Body of pancreas (tissue), 4 donors: ENCODE data around the gene ZNF486. TPM values are rescaled to one million over a fixed set of nuclear protein-coding genes. Genes with fewer than 3 reads are reported as not detected.
A peak's percentile ranks its signal among the peaks of the same experiment; 100 is the strongest.
"Not testable (repeated sequence)": the region's sequence is repeated elsewhere in the genome, so short reads cannot be mapped to it uniquely, and the experiment has no call there.

Experiments
- ATAC-seq: fragments of 150-250 bp; one replicate; pipeline ENCODE4 v1.9.1; 2016
- DNase-seq, 4 donors: peaks; one replicate each; pipeline ENCODE4 v3.0.0-alpha.2; 2019
- H3K27ac ChIP-seq, 4 donors: fragments of 200-600 bp; sonication (generic); 1 replicate in 3 of 4; 2 replicates in 1 of 4; pipeline versions ENCODE4 v1.5.1 to v1.6.1; 2016 to 2019; ENCODE audit warnings: mild to moderate bottlenecking in 1 of 4, mixed read lengths in 1 of 4, moderate library complexity in 1 of 4
- H3K27me3 ChIP-seq, 2 donors: fragments of 200-600 bp; sonication (generic); one replicate each; pipeline ENCODE4 v1.6.0; 2016; ENCODE audit warnings: mild to moderate bottlenecking in 1 of 2
- H3K36me3 ChIP-seq, 2 donors: fragments of 200-600 bp; sonication (generic); replicated peaks in 1 of 2; 2 replicates each; pipeline ENCODE4 v1.5.1; 2016; ENCODE audit warnings: low read depth in 2 of 2; ENCODE audit not compliant: insufficient read depth in 1 of 2
- H3K4me1 ChIP-seq: fragments of 200-600 bp; sonication (generic); one replicate; pipeline ENCODE4 v1.6.0; 2016
- H3K4me3 ChIP-seq, 2 donors: fragments of 200-600 bp; sonication (generic); 1 replicate in 1 of 2; 2 replicates in 1 of 2; pipeline ENCODE4 v1.5.1; 2016 to 2019
- H3K9me3 ChIP-seq, 3 donors: fragments of 200-600 bp; sonication (generic); 1 replicate in 2 of 3; 2 replicates in 1 of 3; pipeline ENCODE4 v1.5.1; 2016
- CTCF ChIP-seq, 7 experiments: fragments of 450-650 bp in 4 of 7; fragments of 200-600 bp in 3 of 7; sonication (generic) in 3 of 7; IDR thresholded peaks; one replicate each; pipeline ENCODE4 v1.5.1; 2016 to 2019; ENCODE audit warnings: antibody characterized with exemption in 7 of 7
- POLR2A ChIP-seq, 3 donors: fragments of 450-650 bp; IDR thresholded peaks; one replicate each; pipeline ENCODE4 v1.6.1; 2016; ENCODE audit warnings: antibody characterized with exemption in 3 of 3, mild to moderate bottlenecking in 2 of 3
- whole genome bisulfite sequencing, 2 donors: methylation state at CpG; one replicate each; pipeline ENCODE4 v1.1.5; 2017; 5-methylcytosine and 5-hydroxymethylcytosine counted together
- intact Hi-C: fragments of 100-400 bp; cut with DNase I; formaldehyde crosslinking; loops from one replicate; pipeline ENCODE4 v1.15.1; 2023
- total RNA-seq, 2 donors: library from RNA; depleted of rRNA; stranded (reverse); fragments of >200 nt; gene quantifications; one replicate each; pipeline ENCODE4 v1.1.0, GENCODE V29; 2016

The ZNF486 gene
- total RNA-seq = 1 to 10 TPM; 3.0 to 6.2 TPM

- Histone ChIP-seq H3K4me3 (peak within 1 kb of the TSS; percentile 53 to 74), H3K36me3 (no peaks in the 10 kb centered on the region)
- peak; percentile 97 for ATAC-seq
These were observed at the start of gene ZNF486 for GRCh38 chr19:20167020-20167644. ZNF486 (plus strand) TSS chr19:20167214; CDS start chr19:20167331, 117 bp downstream.

DNA sequence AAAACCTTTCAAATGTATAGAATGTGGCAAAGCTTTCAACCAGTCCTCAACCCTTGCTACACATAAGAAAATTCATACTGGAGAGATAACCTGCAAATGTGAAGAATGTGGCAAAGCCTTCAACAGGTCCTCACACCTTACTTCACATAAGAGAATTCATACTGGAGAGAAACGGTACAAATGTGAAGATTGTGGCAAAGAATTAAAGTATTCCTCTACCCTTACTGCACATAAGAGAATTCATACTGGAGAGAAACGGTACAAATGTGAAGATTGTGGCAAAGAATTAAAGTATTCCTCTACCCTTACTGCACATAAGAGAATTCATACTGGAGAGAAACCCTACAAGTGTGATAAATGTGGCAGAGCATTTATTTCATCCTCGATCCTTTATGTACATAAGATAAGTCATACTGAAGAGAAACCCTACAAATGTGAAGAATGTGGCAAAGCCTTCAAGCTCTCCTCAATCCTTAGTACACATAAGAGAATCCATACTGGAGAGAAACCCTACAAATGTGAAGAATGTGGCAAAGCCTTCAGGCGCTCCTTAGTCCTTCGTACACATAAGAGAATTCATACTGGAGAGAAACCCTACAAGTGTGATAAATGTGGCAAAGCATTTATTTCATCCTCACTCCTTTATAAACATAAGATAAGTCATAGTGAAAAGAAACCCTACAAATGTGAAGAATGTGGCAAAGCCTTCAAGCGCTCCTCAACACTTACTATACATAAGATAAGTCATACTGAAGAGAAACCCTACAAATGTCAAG, 48.8 kb upstream of the ZNF486 start:
- whole genome bisulfite sequencing, 2 donors = 88 to 92% methylated on average over 6 of the region's 6 CpGs
- H3K27me3 ChIP-seq, intact Hi-C loops, DNase-seq, ATAC-seq, H3K27ac ChIP-seq, H3K4me3 ChIP-seq, H3K36me3 ChIP-seq, H3K4me1 ChIP-seq: not testable (repeated sequence)
- H3K9me3 ChIP-seq = peaks cover 0 to 52% (median 7%) of the 10 kb centered on the region in 3 donors

More at GRCh38 chr19:20167020-20167644, at the start of gene ZNF486:
- Histone ChIP-seq H3K27ac (peak within 1 kb of the TSS; percentile 34 to 83 (median 72)), H3K27me3 (no peaks in the 10 kb centered on the region), H3K9me3 (no peaks in the 10 kb centered on the region), H3K4me1 (peaks cover 9% of the 10 kb centered on the region)
- intact Hi-C loops = loop anchor here (10.0 kb wide), 1 partner anchor 72 kb away; no protein-coding TSS in a partner anchor
- DNase-seq = peak; percentile 97 to 99 (median 98)
- WGBS, 2 donors = 0 to 4% methylated on average over 13 to 25 of the region's 25 CpGs
- no peak for TF ChIP-seq CTCF (IDR thresholded peaks at IDR 0.05)
- TF ChIP-seq POLR2A (IDR thresholded peaks at IDR 0.05) = peak; percentile 51 to 88 (median 77)

DNA sequence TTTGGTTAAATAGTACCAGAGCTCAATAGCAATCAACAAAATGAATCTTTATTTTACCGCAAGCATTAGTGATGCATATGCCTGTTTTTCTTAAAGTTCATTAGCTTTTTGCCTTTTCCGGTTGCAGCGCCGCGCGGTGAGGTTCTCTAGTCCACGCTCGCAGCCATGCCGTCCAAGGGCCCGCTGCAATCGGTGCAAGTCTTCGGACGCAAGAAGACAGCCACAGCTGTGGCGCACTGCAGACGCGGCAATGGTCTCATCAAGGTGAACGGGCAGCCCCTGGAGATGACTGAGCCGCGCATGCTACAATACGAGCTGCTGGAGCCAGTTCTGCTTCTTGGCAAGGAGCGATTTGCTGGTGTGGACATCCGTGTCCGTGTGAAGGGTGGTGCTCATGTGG, 42.1 kb upstream of the ZNF486 start:
- no peaks in the 10 kb centered on the region for H3K27me3 ChIP-seq
- no peak for TF ChIP-seq CTCF (IDR thresholded peaks at IDR 0.05)
- TF ChIP-seq POLR2A (IDR thresholded peaks at IDR 0.05) = no peak
- no peaks in the 10 kb centered on the region for H3K36me3 ChIP-seq
- 93 to 99% methylated on average over 23 of the region's 23 CpGs for WGBS, 2 donors
- no peak overlapping the region for H3K27ac ChIP-seq
- H3K4me3 ChIP-seq = no peak overlapping the region
- ATAC-seq = no peak
- intact Hi-C loops = no loop called here
- no peaks in the 10 kb centered on the region for H3K4me1 ChIP-seq
- no peak for DNase-seq
- H3K9me3 ChIP-seq = peaks cover 0 to 19% (median 0%) of the 10 kb centered on the region in 3 donors

- H3K27ac ChIP-seq, H3K4me3 ChIP-seq, H3K36me3 ChIP-seq, intact Hi-C loops, DNase-seq, H3K27me3 ChIP-seq, H3K9me3 ChIP-seq, ATAC-seq, H3K4me1 ChIP-seq: not testable (repeated sequence)
- 69 to 89% methylated on average over 2 of the region's 2 CpGs for WGBS, 2 donors
These were observed 34.1 kb upstream of the ZNF486 start for GRCh38 chr19:20132933-20133332.

- H3K27me3 ChIP-seq, H3K4me3 ChIP-seq, H3K4me1 ChIP-seq, H3K36me3 ChIP-seq, DNase-seq, H3K27ac ChIP-seq, intact Hi-C loops, H3K9me3 ChIP-seq, ATAC-seq: not testable (repeated sequence)
- WGBS, 2 donors = 97% methylated on average over 18 of the region's 29 CpGs; no CpG with 5 or more reads in 1 of the 2 donors
These were observed 29.3 kb upstream of the ZNF486 start for GRCh38 chr19:20137714-20138113.

DNA sequence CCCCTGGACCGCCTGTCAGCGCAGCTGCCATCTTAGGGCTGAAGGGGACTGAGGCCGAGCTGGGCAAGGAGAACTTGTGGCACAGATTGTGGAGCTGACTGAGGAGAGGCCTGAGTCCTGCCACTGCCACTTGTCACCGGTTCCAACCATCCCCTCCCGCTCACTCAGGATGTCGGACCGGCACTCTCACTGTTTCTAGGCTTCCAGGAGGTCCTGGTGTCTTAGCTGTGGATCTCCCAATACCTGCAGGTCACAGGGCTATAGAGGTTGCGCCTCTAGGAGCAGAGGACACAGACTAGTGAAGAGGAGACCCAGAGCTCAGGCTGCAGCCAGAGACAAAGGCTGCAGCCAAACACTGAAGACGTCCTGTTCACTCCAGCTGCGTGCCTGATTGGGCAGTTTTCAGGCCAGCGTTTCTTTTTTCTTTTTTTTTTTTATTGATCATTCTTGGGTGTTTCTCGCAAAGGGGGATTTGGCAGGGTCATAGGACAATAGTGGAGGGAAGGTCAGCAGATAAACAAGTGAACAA, 15.3 kb upstream of the ZNF486 start:
- DNase-seq (no peak), ATAC-seq (no peak)
- WGBS, 2 donors = 61 to 78% methylated on average over 11 to 12 of the region's 12 CpGs
- no peaks in the 10 kb centered on the region for H3K36me3 ChIP-seq
- no peaks in the 10 kb centered on the region for H3K27me3 ChIP-seq
- H3K4me1 ChIP-seq = no peaks in the 10 kb centered on the region
- H3K4me3 ChIP-seq = no peak overlapping the region
- H3K9me3 ChIP-seq = no peaks in the 10 kb centered on the region
- intact Hi-C loops = no loop called here
- TF ChIP-seq CTCF (IDR thresholded peaks at IDR 0.05) (no peak), POLR2A (IDR thresholded peaks at IDR 0.05) (no peak)
- H3K27ac ChIP-seq = no peak overlapping the region

GRCh38 chr19:20152506-20152905, 14.5 kb upstream of the ZNF486 start:
- H3K4me1 ChIP-seq, intact Hi-C loops, ATAC-seq, H3K36me3 ChIP-seq, H3K27me3 ChIP-seq, H3K27ac ChIP-seq, H3K9me3 ChIP-seq, H3K4me3 ChIP-seq, DNase-seq: not testable (repeated sequence)
- WGBS, 2 donors = 52 to 77% methylated on average over 4 to 7 of the region's 15 CpGs
